ENCODE results near the gene HOXB3.

The HOXB3 gene

GRCh38 chr17:48528153-48528935 is 61.7 kb downstream of the HOXB3 start:
- POLR2A ChIA-PET: no interaction called here
- no peak overlapping the region for H3K4me3 ChIP-seq (ENCODE audit: low read depth, low read length)
- TF ChIP-seq CTCF (IDR thresholded peaks at IDR 0.05; ENCODE audit: insufficient read depth, low read length, missing control alignments): no peak
- DNase-seq (ENCODE audit: low read depth, low spot score): no peak
- CTCF ChIA-PET: interaction anchor here (1.3 kb wide), 1 partner anchor 12 kb away, joined by 3 read pairs; no protein-coding TSS in a partner anchor

GRCh38 chr17:48527547-48527932 is 62.5 kb downstream of the HOXB3 start:
- CTCF ChIA-PET: no interaction called here
- no peak overlapping the region for H3K4me3 ChIP-seq (ENCODE audit: low read depth, low read length)
- TF ChIP-seq CTCF (IDR thresholded peaks at IDR 0.05; ENCODE audit: insufficient read depth, low read length, missing control alignments): no peak
- POLR2A ChIA-PET: no interaction called here
- no peak for DNase-seq (ENCODE audit: low read depth, low spot score)

- ChIA-PET CTCF (no interaction called here), POLR2A (no interaction called here)
- no peak overlapping the region for H3K4me3 ChIP-seq (ENCODE audit: low read depth, low read length)
- TF ChIP-seq CTCF (IDR thresholded peaks at IDR 0.05; ENCODE audit: insufficient read depth, low read length, missing control alignments): no peak
- no peak for DNase-seq (ENCODE audit: low read depth, low spot score)
Observed at GRCh38 chr17:48526608-48527546, 63.2 kb downstream of the HOXB3 start.

- H3K4me3 ChIP-seq (ENCODE audit: low read depth, low read length): no peak overlapping the region
- POLR2A ChIA-PET: no interaction called here
- CTCF ChIA-PET: interaction anchor here (0.9 to 6.7 kb wide), 11 partner anchors 10 to 171 kb away, joined by 3 to 39 read pairs (median 5); no protein-coding TSS in a partner anchor
- no peak for DNase-seq (ENCODE audit: low read depth, low spot score)
- peak; percentile 41 for TF ChIP-seq CTCF (IDR thresholded peaks at IDR 0.05; ENCODE audit: insufficient read depth, low read length, missing control alignments)
Observed at GRCh38 chr17:48523010-48523409, 67.0 kb downstream of the HOXB3 start.

- no peak for TF ChIP-seq CTCF (IDR thresholded peaks at IDR 0.05; ENCODE audit: insufficient read depth, low read length, missing control alignments)
- DNase-seq (ENCODE audit: low read depth, low spot score): no peak
- no peak overlapping the region for H3K4me3 ChIP-seq (ENCODE audit: low read depth, low read length)
- POLR2A ChIA-PET: interaction anchor here (0.9 kb wide), 1 partner anchor 19 kb away, joined by 3 read pairs; no protein-coding TSS in a partner anchor
- CTCF ChIA-PET: interaction anchor here (0.9 to 6.7 kb wide), 11 partner anchors 10 to 170 kb away, joined by 3 to 39 read pairs (median 5); no protein-coding TSS in a partner anchor
Observed at GRCh38 chr17:48522031-48522653, 67.9 kb downstream of the HOXB3 start.
